ENCODE results near the gene KCNN1.
"Not testable (repeated sequence)": the region's sequence is repeated elsewhere in the genome, so short reads cannot be mapped to it uniquely, and the experiment has no call there.

Gene KCNN1

DNA sequence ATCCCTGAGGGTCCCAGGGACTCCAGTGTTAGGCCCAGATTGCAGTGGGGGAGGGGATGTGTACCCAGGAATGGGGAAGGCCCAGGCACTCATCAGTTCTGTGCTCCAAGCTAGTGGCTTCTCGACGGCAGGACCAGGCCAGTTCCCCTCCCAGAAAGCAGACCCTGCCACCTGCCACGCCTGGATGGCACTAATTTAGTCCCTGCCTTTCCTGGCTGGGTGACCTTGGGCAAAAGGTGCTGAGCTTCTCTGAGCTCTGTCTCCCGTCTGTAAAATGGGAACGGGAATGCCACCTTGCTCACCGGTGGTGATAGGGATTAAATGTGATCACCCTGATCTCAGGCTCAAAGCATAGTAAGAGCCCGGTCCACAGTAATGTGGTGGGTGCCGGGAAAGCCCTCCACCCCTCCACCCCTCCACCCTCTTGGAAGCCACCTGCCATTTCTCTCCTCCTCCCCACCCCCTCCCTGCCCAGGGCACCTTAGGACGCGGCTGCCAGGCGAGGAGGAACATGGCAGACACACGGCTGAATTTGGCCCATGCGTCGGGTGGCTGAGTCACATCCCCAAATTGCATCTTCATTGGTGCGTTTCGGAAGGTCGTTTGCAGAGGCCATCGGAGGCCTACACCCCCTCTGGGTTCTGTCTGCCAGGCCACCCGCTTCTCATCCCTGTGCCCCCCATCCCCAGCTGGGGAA lies 2.3 kb downstream of the KCNN1 start:
- FAIRE-seq, result no peak

DNA sequence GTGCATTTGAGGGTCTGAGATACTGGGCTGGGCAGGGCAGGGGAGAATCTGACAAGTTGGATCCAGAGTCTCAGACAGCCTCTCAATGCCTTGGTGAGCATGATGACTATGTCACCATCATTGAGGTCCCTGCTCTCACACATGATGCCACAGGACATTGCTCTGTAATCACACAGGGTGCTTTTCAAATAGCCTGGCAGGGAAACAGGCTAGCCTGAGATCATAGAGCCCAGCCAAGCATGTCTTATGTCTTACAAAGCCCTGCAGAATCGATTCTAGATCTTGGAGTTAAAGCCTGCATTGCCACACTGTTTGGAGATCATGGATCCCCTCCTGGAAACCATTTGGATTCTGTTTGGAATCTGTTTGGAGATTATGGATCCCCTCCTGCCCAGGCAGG lies 5.3 kb downstream of the KCNN1 start:
- no peak for FAIRE-seq

DNA sequence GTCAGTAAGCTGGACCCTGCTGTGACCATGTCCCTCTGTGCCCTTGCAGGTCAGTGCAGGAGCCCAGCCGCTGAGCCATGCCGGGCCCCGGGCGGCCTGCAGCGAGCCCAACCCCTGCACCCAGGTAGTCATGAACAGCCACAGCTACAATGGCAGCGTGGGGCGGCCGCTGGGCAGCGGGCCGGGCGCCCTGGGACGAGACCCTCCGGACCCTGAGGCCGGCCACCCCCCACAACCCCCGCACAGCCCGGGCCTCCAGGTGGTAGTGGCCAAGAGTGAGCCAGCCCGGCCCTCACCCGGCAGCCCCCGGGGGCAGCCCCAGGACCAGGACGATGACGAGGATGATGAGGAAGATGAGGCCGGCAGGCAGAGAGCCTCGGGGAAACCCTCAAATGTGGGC lies 6.9 kb downstream of the KCNN1 start:
- FAIRE-seq, result no peak

DNA sequence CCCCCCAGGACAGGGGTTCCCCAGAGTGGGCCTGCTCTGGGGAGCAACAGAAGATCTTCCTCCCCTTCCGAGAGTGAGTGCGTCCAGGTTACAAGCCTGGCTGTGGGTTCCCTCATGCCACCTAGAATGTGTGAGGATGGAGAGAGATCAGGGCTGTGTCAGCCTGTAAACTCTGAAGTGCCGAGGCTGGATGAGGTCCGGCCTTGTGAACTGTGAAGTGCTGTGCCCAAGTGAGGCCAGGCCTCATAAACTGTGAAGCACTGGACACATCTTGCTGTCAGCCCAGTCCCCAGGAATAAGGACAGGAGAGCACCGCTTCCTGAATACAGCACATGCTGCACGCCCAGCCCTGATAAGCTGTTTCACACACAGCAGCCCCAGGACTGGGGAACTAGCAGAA lies 7.6 kb downstream of the KCNN1 start:
- no peak for FAIRE-seq

DNA sequence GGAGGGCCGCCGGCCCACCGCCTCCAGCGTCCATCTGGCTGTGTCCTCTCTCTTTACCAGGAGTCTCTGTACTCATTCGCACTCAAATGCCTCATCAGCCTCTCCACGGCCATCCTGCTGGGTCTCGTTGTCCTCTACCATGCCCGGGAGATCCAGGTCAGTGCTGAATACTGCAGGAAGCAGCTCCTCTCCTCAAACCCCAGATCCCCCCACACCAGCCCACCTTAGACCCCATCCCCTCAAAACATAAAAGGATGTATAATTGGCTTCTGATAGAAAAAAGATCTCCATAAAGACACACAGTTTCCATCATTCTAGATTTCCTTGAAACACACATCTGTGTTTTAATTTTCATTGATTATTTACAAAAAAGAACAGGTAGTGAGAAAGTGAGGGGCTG lies 8.1 kb downstream of the KCNN1 start:
- no peak for FAIRE-seq

DNA sequence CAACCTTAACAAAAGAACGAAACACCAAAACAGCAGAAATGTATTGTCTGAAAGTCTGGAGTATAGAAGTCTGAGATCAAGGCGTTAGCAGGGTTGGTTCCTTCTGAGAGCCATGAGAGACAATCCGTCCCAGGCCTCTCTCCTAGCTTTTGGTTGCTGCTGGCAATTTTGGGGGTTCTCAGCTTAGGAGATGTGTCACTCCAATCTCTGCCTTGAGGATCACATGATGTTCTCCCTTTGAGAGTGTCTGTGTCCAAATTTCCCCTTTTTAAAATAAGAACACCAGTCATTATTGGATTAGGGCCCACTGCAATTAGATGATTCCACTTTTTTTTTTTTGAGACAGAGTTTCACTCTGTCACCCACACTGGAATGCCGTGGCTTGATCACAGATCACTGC lies 10.1 kb downstream of the KCNN1 start:
- FAIRE-seq, result no peak

DNA sequence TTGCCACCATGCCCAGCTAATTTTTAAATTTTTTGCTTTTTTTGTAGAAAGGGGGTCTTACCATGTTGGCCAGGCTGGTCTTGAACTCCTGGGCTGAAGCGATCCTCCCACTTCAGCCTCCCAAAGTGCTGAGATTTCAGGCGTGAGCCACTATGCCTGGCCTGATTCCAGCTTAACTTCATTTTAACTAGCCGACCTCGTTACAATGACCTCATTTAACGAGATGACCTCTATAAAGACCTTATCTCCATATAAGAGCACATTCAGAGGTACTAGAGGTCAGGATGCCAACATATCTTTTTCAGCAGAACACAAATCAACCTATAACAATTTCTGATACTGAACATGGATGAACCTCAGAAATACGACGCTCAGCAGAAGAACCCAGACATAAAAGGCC lies 10.6 kb downstream of the KCNN1 start:
- FAIRE-seq, result no peak

DNA sequence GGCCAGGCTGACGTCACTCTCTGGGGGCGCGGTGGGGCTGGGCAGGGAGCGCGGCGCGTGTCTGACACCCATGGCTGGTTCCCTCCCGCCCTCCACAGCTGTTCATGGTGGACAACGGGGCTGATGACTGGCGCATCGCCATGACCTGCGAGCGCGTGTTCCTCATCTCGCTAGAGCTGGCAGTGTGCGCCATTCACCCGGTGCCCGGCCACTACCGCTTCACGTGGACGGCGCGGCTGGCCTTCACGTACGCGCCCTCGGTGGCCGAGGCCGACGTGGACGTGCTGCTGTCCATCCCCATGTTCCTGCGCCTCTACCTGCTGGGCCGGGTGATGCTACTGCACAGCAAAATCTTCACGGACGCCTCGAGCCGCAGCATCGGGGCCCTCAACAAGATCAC lies 14.7 kb downstream of the KCNN1 start:
- no peak for FAIRE-seq

DNA sequence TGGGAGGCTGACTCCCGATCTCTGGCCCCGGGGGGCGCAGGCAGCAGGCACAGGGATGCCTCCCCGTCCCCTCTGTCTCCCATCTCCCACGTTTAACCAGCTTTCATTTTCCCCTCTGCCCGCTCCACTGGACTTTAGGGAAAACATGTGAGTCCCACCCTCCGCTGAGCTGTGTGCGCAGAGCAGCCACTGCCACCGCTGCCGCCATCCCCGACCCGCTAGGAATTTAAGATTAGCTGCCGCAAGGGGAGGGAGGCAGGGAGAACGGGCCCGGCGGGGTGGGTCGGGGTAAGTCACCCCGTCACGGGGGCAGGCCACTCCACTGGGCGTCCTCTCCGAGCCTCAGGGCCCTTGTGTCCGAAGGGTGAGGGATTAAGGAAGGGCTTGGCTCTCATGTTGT lies 15.5 kb downstream of the KCNN1 start:
- no peak for FAIRE-seq

DNA sequence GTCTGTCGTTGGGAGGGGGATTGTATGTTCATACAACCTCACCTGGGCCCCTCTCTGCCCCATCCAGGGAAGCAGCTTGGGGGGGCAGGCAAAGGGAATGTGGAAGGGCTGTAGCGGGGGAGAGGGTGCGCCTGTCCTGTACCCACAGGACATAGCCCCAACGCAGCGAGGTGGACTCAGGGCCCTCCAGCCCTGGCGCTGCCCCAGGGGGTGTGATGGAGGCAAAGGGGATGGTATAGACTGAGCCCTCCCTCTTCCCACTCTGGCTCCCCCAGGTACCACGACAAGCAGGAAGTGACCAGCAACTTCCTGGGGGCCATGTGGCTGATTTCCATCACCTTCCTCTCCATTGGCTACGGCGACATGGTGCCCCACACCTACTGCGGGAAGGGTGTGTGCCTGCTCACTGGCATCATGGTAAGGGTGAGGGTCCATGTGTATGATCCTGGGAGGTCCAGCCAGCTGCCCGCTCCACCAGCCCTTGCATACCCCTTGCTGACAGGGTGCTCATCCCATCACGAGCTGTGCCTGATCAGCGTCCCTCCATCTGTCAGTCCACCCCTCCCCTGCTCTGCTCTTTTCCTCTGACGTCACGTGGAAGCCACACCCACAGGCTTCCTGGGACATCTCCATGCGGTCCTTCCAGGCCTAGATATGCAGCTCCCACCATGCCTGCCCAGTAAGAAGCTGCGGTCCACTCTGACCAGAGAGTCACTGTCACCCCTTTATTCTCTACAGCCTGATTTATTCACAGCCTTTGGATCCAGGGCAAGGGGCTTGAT lies 18.3 kb downstream of the KCNN1 start:
- no peak for FAIRE-seq

DNA sequence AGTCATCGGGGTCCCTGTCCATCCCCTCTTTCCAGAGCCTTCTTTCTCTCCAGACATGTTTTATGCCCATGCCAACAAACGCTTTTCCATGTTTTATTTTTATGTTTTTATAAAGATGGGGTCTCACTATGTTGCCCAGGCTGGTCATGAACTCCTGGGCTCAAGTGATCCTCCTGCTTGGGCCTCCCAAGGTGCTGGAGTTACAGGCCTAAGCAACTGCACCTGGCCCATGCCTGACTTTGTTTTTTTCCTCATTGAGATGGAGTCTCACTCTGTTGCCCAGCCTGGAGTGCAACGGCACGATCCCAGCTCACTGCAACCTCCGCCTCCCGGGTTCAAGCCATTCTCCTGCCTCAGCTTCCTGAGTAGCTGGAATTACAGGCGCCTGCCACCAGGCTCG lies 19.7 kb downstream of the KCNN1 start:
- FAIRE-seq, result not testable (repeated sequence)

DNA sequence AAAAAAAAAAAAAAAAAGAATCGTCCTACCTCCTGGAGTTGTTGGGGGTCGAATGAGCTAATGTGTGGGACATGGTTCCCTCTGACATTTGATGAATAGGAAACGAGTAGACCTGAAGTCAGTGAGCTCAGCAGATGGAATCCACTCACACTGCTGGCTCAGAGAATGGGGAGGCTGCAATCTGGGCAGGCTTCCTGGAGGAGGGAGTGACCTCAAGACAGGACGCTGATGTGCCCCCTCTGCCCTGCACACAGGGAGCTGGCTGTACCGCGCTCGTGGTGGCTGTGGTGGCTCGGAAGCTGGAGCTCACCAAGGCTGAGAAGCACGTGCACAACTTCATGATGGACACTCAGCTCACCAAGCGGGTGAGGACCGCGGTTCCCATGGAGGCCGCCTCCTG lies 21.3 kb downstream of the KCNN1 start:
- FAIRE-seq, result no peak

DNA sequence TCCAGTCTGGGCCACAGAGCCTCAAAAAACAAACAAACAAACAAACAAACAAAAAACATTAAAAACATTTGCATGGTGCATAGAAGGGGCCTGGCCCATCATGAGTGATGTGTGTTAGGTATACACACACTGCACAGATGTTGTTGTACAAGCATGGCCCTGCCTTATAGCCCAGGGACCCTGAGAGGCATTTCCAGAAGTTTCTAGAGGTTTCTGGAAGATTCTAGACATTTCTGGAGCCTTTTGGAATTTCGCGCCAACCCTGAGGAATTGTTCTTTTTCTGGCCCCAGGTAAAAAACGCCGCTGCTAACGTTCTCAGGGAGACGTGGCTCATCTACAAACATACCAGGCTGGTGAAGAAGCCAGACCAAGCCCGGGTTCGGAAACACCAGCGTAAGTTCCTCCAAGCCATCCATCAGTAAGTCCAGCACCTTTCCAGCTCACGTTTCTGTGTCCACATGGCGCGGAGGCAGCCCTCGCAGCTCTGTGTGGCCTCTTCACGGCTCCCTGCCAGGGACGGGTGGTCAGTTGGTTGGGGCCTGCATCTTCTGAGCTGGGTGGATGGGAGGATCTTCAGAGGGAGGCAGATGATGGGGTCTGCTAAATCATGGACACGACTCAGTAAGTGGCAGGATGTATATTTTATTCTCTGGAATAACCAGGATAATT lies 22.7 kb downstream of the KCNN1 start:
- no peak for FAIRE-seq

DNA sequence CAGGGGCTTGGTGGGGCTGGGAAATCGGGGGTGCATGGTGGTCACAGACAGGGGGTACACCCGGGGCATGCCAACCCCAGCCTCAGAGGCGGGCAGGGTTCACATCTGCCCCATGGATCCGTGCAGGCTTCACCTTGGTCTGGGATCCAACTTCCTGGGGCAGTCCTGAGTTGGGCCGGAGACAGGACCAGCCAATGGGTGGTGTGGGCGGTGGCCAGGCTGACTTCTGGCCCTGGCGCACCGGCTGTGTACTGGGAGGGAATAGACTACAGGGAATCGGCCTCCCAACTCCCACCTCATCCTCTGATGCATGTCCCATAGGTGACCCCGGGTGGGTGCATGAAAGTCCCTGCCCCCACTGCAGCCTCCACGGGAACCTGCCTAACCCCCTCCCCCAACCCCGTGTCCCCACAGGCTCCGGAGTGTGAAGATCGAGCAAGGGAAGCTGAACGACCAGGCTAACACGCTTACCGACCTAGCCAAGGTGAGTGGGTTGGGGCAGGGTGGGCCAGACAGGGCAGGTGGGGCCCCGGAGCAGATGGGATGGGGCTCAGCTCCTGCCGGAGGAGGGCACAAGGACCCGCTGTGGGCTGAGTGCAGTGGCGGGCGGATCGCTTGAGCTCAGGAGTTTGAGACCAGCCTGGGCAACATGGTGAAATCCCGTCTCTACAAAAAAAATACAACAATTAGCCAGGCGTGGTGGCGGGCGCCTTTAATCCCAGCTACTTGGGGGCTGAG lies 26.3 kb downstream of the KCNN1 start:
- no peak for FAIRE-seq

DNA sequence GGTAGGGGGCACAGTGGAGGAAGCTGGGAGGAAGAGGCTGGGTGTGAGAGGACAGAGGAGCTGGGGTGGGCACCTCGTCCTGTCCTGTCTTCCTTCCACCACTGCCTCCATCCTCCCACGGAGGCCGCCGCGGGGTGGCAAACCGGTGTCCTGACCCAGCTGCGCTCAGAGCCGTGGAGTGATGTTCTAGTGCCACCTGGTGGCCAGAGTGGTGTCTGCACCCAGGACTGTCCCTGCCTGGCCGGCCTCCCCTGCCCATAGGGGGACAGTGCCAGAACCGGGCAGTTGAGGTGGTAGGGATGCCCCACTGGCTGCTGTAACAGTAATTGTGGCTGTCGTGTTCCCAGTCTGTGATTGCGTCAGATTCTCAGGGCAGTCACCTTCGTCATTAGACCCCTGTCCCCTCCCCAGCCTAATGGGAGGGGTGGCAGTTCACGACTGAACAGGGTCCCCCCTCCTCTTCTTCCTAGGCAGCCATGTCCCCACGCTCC lies 30.0 kb downstream of the KCNN1 start:
- FAIRE-seq, result no peak

DNA sequence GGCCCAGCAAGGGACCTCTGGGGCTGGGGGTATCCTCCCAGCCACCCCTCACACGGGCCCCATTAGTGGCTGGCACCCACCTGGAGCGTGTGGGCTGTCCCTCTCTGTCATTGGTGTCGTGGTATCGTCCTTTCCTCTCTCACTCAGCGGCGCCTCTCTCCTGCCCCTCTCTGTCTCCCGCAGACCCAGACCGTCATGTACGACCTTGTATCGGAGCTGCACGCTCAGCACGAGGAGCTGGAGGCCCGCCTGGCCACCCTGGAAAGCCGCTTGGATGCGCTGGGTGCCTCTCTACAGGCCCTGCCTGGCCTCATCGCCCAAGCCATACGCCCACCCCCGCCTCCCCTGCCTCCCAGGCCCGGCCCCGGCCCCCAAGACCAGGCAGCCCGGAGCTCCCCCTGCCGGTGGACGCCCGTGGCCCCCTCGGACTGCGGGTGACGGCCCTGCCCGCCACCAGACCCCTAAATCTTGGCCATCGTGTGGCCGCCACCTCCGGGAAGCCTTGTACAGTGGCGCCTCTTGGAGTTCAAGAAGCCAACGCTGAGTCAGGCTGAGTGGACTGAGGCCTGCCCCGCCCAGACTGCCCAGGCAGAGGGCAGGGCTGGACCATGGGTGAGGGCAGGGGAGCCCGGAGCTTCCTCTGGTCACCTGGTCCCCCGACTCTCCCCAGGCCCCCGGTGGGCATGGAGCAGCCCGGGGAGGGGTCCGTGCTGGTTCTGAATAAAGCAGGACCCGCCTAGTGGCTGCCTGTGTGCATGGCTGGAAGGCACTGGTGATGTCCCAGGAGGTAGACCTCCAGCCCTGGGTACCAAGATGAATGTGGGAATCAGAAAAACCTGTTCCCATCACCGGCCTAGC lies 31.3 kb downstream of the KCNN1 start:
- FAIRE-seq, result no peak

DNA sequence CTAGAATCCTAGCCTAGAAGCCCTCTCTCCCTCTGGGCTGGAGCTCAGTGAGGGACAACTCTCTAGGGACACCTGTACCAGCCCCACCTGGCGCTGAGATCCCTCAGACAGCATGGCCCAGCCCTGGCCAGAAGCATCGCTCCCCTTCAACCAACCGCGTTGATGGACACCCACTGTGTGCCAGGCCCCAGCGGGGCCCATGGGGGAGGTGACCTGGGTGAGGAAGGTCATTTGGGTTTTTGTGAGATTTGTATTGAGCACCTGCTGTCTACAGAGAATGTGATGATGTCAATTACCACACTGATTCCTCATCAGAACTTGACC lies 31.9 kb downstream of the KCNN1 start:
- no peak for FAIRE-seq

DNA sequence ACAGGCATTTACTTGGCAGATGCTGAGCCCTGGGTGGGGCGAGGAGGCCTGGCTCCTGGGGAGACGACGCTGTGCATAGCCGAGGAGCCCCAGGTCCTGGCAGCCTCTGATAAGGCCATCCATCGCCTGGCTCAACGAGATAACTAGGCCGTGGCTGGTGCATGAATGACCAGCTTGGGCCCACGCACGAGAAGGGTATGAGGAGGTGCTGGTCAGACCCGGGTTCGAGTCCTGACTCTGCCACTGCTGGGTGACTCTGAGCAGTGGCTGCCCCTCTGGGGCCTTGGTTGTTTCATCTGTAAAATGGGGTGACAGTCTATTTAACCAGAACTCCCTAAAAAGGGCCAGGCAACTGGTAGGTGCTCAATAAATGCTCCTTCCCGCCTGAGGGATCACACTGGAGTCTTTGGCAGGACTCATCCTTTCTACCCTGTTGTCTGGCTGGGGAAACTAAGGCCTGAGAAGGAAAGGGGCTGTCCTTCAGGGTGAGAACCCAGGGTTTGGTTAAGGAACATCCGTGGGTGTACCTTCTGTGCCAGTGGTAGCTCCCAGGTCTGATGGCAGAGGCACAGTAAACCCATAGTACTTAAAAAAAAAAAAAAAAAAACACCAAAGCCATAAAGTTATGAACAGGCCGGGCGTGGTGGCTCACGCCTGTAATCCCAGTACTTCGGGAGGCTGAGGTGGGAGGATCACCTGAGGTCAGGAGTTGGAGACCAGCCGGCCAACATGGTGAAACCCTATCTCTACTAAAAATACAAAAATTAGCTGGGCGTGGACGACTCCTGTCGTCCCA lies 33.0 kb downstream of the KCNN1 start:
- no peak for FAIRE-seq

DNA sequence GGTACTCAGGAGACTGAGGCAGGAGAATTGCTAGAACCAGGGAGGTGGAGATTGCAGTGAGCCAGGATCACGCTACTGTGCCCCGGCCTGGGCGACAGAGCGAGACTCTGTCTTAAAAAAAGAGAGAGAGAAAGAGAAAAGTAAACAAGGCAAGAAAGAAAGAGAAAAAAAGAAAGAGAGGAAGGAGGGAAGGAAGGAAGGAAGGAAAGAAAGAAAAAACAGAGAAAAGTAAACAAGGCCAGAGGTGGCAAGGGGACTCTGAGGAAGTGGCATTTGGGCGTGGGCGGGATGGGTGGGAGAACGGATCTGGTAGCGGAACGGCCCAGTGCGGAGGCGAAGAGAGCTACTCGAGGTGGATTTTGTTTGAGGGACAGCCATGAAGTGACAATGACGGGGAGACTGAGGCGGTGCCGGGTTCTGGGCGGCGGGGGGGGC lies 33.6 kb downstream of the KCNN1 start:
- no peak for FAIRE-seq

DNA sequence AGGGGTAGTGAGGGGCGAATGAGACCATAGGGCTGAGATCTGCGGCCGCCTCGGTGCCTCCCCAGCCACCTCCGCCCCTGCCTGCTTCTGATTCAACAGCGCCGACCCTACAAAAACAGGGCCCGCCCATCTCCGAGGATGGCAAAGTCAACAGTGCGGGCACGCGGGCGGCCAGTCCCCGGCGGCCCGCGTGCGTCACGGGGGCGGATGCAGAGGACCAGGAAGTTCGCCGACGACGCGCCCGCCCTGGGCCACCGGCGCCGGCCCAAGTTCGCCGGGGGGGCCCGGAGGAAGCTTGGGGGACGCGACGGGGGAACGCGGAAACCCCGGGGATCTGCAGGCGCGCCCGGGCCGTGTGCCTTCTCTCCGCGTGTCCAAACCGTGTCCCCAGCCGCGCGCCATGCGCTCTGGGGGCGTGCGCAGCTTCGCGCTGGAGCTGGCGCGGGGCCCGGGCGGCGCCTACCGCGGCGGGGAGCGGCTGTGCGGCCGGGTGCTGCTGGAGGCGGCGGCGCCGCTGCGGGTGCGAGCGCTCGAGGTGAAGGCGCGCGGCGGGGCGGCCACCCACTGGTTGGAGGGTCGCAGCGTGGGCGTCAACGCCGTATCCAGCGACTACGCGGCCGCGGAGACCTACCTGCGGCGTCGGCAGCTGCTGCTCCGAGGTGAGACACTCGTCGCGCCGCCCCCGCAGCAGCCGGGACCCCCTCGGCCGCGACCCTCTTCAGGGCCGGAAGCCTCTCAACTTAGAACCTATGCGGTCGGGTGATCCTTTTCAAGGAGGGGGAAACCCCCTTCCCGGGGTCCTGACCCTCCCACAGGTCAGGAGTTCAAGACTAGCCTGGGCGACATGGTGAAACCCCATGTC lies 34.2 kb downstream of the KCNN1 start:
- FAIRE-seq, result no peak

Measured in colon (tissue), 2 donors.